Mesothelial cell of epicardium (in vitro differentiated cells): ENCODE results near the gene TGFB3. TPM values are rescaled to one million over a fixed set of nuclear protein-coding genes. Genes with fewer than 3 reads are reported as not detected.
"Not testable (repeated sequence)": the region's sequence is repeated elsewhere in the genome, so short reads cannot be mapped to it uniquely, and the experiment has no call there.

Source experiments
- DNase-seq, 2 experiments: peaks; one replicate each; pipeline ENCODE4 v3.0.0; 2021; ENCODE audit warnings: low spot score in 2 of 2; ENCODE audit not compliant: unreplicated experiment in 2 of 2
- H3K27ac Mint-ChIP-seq: 2 replicates; pipeline ENCODE4 v1.8.0; 2021; ENCODE audit warnings: mixed read lengths
- H3K27me3 Mint-ChIP-seq: 2 replicates; pipeline ENCODE4 v1.8.0; 2021; ENCODE audit warnings: low read depth, mixed read lengths
- H3K36me3 Mint-ChIP-seq: 2 replicates; pipeline ENCODE4 v1.8.0; 2021; ENCODE audit warnings: mixed read lengths
- H3K4me1 Mint-ChIP-seq: 2 replicates; pipeline ENCODE4 v1.8.0; 2021; ENCODE audit warnings: mixed read lengths
- H3K4me3 Mint-ChIP-seq: 2 replicates; pipeline ENCODE4 v1.8.0; 2021; ENCODE audit warnings: mild to moderate bottlenecking, moderate library complexity, mixed read lengths
- H3K9me3 Mint-ChIP-seq: 2 replicates; pipeline ENCODE4 v1.8.0; 2021; ENCODE audit warnings: mixed read lengths
- CTCF ChIP-seq: fragments of 200-600 bp; sonication (generic); IDR thresholded peaks from one replicate; pipeline ENCODE4 v1.5.0; 2021; ENCODE audit warnings: antibody characterized with exemption; ENCODE audit not compliant: unreplicated experiment
- total RNA-seq: library from RNA; stranded (reverse); gene quantifications from 3 replicates; pipeline ENCODE4 v1.2.1, GENCODE V29; 2021

TGFB3 gene
- total RNA-seq, 1 donor from 2014 or later = 62.0 TPM

- Mint-ChIP-seq H3K9me3 (peaks cover 36% of the 10 kb centered on the region), H3K36me3 (peaks cover 88% of the 10 kb centered on the region), H3K27ac (no peak overlapping the region)
These were observed 33.9 kb upstream of the TGFB3 start for GRCh38 chr14:76015668-76016067.

GRCh38 chr14:76015191-76015590, 33.4 kb upstream of the TGFB3 start:
- TF ChIP-seq CTCF = no peak
- peaks cover 2% of the 10 kb centered on the region for H3K4me1 Mint-ChIP-seq
- peaks cover 85% of the 10 kb centered on the region for H3K36me3 Mint-ChIP-seq
- H3K4me3 Mint-ChIP-seq = no peak overlapping the region
- H3K27me3 Mint-ChIP-seq = no peaks in the 10 kb centered on the region
- peaks cover 32% of the 10 kb centered on the region for H3K9me3 Mint-ChIP-seq
- H3K27ac Mint-ChIP-seq = no peak overlapping the region
- no peak for DNase-seq

More at GRCh38 chr14:76015668-76016067, 33.9 kb upstream of the TGFB3 start:
- no peak for TF ChIP-seq CTCF
- no peak overlapping the region for H3K4me3 Mint-ChIP-seq
- no peak for DNase-seq
- H3K27me3 Mint-ChIP-seq = no peaks in the 10 kb centered on the region
- peaks cover 2% of the 10 kb centered on the region for H3K4me1 Mint-ChIP-seq

- Mint-ChIP-seq H3K27me3 (no peaks in the 10 kb centered on the region), H3K27ac (no peak overlapping the region), H3K4me1 (peaks cover 2% of the 10 kb centered on the region), H3K9me3 (peaks cover 3% of the 10 kb centered on the region), H3K4me3 (no peak overlapping the region), H3K36me3 (peaks cover 67% of the 10 kb centered on the region)
- TF ChIP-seq CTCF = no peak
- DNase-seq = no peak
These were observed 30.6 kb upstream of the TGFB3 start for GRCh38 chr14:76012354-76012753.

GRCh38 chr14:76011930-76012329, 30.1 kb upstream of the TGFB3 start:
- H3K27ac Mint-ChIP-seq = no peak overlapping the region
- peaks cover 67% of the 10 kb centered on the region for H3K36me3 Mint-ChIP-seq
- no peak for TF ChIP-seq CTCF
- H3K9me3 Mint-ChIP-seq = no peaks in the 10 kb centered on the region
- no peak for DNase-seq
- peaks cover 2% of the 10 kb centered on the region for H3K4me1 Mint-ChIP-seq
- no peaks in the 10 kb centered on the region for H3K27me3 Mint-ChIP-seq
- H3K4me3 Mint-ChIP-seq = no peak overlapping the region

- not testable (repeated sequence) for H3K9me3 Mint-ChIP-seq, DNase-seq, H3K4me1 Mint-ChIP-seq, H3K27me3 Mint-ChIP-seq, H3K4me3 Mint-ChIP-seq, H3K27ac Mint-ChIP-seq
- peaks cover 63% of the 10 kb centered on the region for H3K36me3 Mint-ChIP-seq
These were observed 27.8 kb upstream of the TGFB3 start for GRCh38 chr14:76009627-76010026.

GRCh38 chr14:76007852-76008251, 26.1 kb upstream of the TGFB3 start:
- peaks cover 2% of the 10 kb centered on the region for H3K4me1 Mint-ChIP-seq
- H3K36me3 Mint-ChIP-seq = peaks cover 59% of the 10 kb centered on the region
- no peaks in the 10 kb centered on the region for H3K27me3 Mint-ChIP-seq
- no peak overlapping the region for H3K27ac Mint-ChIP-seq
- no peak for TF ChIP-seq CTCF
- no peak for DNase-seq
- no peak overlapping the region for H3K4me3 Mint-ChIP-seq
- H3K9me3 Mint-ChIP-seq = peaks cover 17% of the 10 kb centered on the region
